Spleen (tissue), 7 donors: Measurements from ENCODE around the gene INTS15.

ENCODE experiments used
- CTCF ChIP-seq, 11 experiments: fragments of 200-600 bp in 7 of 11; fragments of 450-650 bp in 4 of 11; sonication (generic) in 4 of 11; IDR thresholded peaks in 8 of 11; conservative IDR thresholded peaks in 3 of 11; 1 replicate in 7 of 11; 2 replicates in 4 of 11; pipeline versions ENCODE4 v1.4.0 to v1.8.0; 2016 to 2021; ENCODE audit warnings: antibody characterized with exemption in 11 of 11, inconsistent platforms in 4 of 11, mild to moderate bottlenecking in 1 of 11
- POLR2A ChIP-seq, 3 donors: fragments of 450-650 bp; IDR thresholded peaks; one replicate each; pipeline ENCODE4 v1.5.1; 2017; ENCODE audit warnings: antibody characterized with exemption in 3 of 3, mild to moderate bottlenecking in 1 of 3
- donor health status: DM: no; HTN: no; CAD: no; lungs with moderate emphysema.
- donor health status: DM: no; HTN: no; CAD: no.
- donor health status: DM: no; HTN: no; CAD: no.

GRCh38 chr7:6631605-6632004 lies 41.8 kb downstream of the INTS15 start:
- no peak for TF ChIP-seq CTCF (IDR thresholded peaks at IDR 0.05 in 8 of 11, conservative IDR thresholded peaks at IDR 0.05 in 3 of 11)
- no peak for TF ChIP-seq POLR2A (IDR thresholded peaks at IDR 0.05)
